ENCODE results near the gene ANO2. TPM values are rescaled to one million over a fixed set of nuclear protein-coding genes. Genes with fewer than 3 reads are reported as not detected.

ANO2 gene
- total RNA-seq (8.8 TPM), polyA plus RNA-seq (2.9 TPM)

DNA sequence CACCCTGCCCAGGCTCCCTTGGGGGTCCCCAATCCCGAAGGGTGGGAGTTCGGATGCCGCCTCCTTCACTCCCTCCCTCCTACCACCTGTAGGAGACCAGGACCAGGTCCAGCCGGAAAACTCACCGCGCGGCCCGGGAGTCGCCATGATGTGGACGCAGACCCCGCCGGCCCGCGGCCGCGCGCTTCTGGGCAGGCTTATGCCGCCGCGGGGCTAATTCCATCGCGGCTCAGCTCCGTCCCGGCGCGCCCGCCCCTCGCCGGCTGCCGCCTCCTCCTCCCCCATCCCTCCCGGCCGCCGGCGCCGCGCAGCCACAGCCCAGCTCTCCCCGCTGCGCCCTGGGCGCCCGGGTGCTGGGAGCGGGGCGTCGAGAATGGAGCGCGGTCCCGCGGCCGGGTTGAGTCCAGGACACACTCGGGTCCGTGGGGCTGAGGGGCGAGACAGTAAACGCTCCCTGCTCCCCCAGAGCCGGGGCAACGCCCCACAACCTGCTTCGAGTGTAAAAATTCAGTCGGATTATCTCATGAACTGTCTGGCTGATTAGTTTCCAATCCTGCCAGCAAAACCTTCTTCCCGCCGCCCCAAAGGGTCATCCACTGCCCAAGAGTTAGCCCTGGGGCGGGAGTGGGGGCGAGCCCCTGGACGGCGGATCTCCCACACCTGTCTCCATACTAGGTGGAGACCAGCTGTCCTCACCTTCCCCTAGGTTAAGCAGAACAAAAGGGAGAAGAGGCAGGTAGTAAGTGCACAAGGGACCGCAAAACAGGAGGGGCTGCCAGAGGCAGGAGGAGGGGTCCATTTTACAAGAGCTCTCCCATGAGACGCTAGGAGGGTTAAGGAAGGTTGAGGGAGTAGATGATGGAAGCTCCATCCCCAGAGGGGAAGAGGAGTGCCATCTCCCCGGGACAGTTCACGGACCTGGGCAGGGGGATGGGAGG, at the start of gene ANO2:
TSS of gene ANO2 (minus strand) at position 189 of the 938 bp plus-strand sequence. CDS start at position 147, 42 bp downstream.
- Histone ChIP-seq H3K4me3 (ENCODE audit: low read depth, low read length) (peak within 1 kb of the TSS; percentile 34), H3K4me1 (ENCODE audit: insufficient read depth) (no peaks in the 10 kb centered on the region), H3K27ac (ENCODE audit: low read depth) (no peak within 1 kb of the TSS), H3K36me3 (ENCODE audit: insufficient read depth) (no peaks in the 10 kb centered on the region)
- 9% methylated on average over 66 of the region's 66 CpGs for WGBS
- no peak for DNase-seq (ENCODE audit: extremely low spot score)

DNA sequence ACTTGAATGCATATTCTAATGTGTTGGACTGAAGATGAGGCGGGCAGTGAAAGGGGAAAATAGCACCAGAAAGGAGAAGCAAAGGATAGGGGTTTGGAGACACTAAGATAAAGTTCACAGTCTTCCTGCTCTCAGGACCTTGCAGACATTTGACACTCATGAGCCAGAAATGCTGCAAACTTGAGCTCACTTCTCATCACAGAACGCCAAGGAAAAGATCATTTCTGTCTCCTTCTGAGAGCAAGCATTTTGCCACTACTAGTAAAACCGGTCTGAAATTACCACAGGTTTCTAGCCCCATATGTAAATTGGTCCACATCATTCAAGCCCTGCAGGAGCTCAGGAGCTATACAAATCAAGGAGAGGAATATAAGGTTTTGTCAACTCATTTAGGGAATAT, 44.6 kb upstream of the ANO2 start:
- Histone ChIP-seq H3K36me3 (ENCODE audit: insufficient read depth) (no peaks in the 10 kb centered on the region), H3K27ac (ENCODE audit: low read depth) (no peak overlapping the region), H3K4me1 (ENCODE audit: insufficient read depth) (no peaks in the 10 kb centered on the region), H3K4me3 (ENCODE audit: low read depth, low read length) (no peak overlapping the region)
- WGBS = 86% methylated on average over 3 of the region's 3 CpGs
- DNase-seq (ENCODE audit: extremely low spot score) = no peak

DNA sequence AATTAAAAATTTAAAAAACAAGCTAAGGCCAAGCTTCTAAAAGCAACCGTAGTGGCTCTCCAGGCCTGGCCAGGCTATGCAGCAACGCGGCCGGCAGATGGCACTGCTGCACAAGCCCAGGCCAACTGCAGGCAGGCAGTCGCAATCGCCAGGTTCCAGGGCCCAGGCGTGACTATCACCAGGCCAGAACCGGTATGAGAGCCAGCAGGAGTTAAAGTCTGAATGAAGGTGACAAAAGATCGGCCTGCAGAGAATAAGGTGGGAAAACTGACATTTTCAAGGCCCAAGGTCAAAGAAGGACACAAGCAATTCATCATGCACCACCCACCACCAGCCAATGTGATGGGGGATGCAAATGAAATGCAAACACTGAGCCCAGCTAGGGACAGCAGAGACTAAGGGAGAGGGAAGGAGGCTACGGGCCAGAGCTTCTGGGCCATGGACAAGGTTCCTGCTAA, 43.6 kb upstream of the ANO2 start:
- Histone ChIP-seq H3K4me1 (ENCODE audit: insufficient read depth) (no peaks in the 10 kb centered on the region), H3K36me3 (ENCODE audit: insufficient read depth) (no peaks in the 10 kb centered on the region), H3K4me3 (ENCODE audit: low read depth, low read length) (no peak overlapping the region), H3K27ac (ENCODE audit: low read depth) (no peak overlapping the region)
- peak; percentile 15 for DNase-seq (ENCODE audit: extremely low spot score)
- WGBS = 3% methylated on average over 10 of the region's 10 CpGs

DNA sequence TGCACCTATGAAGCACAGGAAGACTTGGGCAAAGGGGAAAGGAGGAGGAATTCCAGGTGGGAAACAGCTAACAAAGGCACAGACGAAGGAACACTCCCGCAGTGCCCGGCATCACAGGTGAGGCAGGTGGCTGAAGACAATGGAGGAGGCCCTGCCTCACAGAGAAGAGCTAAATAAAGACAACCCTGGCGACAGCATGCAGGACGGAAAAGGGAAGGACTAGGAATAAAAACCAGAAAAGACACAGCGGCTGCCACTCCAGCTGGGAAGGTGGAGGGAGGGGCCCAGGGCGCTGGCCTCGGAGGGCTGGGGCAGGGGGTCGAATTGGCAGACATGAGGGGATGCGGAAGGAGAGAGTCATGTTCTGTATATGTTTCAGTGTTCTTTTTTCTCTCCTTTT, 43.0 kb upstream of the ANO2 start:
- 65% methylated on average over 10 of the region's 10 CpGs for WGBS
- Histone ChIP-seq H3K36me3 (ENCODE audit: insufficient read depth) (no peaks in the 10 kb centered on the region), H3K4me1 (ENCODE audit: insufficient read depth) (no peaks in the 10 kb centered on the region), H3K27ac (ENCODE audit: low read depth) (no peak overlapping the region), H3K4me3 (ENCODE audit: low read depth, low read length) (no peak overlapping the region)
- DNase-seq (ENCODE audit: extremely low spot score) = no peak

DNA sequence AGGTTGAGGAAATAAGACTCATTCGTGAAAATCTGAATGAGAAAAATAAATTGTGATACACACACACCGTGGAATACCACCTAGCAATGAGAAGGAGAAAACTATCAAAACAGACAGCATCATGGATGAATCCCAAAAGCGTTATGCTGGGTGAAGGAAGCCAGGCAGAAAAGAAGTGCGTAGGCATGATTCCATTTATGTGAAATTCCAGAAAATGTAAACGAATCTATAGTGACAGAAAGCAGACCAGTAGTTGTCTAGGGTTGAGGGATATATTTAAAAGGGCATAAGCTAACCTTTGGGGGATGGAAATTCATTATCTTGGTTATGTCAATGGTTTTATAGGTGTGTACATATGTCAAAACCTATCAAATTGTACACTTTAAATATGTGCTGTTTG, 42.5 kb upstream of the ANO2 start:
- Histone ChIP-seq H3K27ac (ENCODE audit: low read depth) (no peak overlapping the region), H3K4me1 (ENCODE audit: insufficient read depth) (no peaks in the 10 kb centered on the region), H3K36me3 (ENCODE audit: insufficient read depth) (no peaks in the 10 kb centered on the region), H3K4me3 (ENCODE audit: low read depth, low read length) (no peak overlapping the region)
- DNase-seq (ENCODE audit: extremely low spot score) = no peak
- 75% methylated on average over 5 of the region's 5 CpGs for WGBS

DNA sequence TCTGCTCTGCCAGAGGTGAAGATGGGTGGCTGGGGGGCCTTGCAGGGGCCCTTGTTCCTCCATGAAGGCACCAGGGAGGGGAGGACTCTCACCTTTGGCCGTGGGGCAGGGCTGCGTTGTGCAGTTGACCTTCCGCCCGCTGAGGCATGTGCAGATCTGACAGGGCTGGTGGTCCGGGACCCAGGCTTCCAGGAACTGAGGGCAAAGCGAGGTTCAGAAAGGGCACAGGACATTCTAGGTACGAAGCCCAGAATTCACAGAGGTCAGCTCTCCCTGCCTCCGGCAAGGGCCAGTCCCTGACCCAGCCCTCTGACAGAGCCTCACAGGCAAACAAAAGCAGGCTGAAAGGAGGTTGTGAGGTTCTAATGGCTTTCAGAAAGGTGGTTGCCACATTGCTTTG, 40.4 kb upstream of the ANO2 start:
- Histone ChIP-seq H3K4me3 (ENCODE audit: low read depth, low read length) (no peak overlapping the region), H3K27ac (ENCODE audit: low read depth) (no peak overlapping the region), H3K36me3 (ENCODE audit: insufficient read depth) (no peaks in the 10 kb centered on the region), H3K4me1 (ENCODE audit: insufficient read depth) (no peaks in the 10 kb centered on the region)
- WGBS = 79% methylated on average over 8 of the region's 8 CpGs
- no peak for DNase-seq (ENCODE audit: extremely low spot score)

DNA sequence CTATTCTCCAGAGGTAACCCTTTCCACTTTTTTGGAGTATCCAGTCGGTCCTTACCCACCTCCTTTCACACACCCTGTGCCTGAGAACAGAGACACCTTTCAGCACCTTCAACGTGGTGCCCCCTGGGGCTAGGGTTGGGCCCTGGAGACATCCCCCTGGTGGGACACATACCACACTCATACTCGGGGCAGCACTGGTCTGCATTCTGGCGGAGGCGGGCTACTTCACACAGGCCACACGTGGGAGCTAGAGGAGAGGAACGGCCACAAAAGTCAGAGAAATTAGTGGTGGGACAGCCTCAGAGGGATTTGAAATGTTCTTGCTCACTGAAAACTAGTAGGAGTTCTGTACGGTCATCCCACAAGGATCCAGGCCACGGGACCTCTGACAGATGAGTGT, 39.8 kb upstream of the ANO2 start:
- WGBS = 77% methylated on average over 9 of the region's 9 CpGs
- H3K36me3 ChIP-seq (ENCODE audit: insufficient read depth) = no peaks in the 10 kb centered on the region
- no peak overlapping the region for H3K4me3 ChIP-seq (ENCODE audit: low read depth, low read length)

DNA sequence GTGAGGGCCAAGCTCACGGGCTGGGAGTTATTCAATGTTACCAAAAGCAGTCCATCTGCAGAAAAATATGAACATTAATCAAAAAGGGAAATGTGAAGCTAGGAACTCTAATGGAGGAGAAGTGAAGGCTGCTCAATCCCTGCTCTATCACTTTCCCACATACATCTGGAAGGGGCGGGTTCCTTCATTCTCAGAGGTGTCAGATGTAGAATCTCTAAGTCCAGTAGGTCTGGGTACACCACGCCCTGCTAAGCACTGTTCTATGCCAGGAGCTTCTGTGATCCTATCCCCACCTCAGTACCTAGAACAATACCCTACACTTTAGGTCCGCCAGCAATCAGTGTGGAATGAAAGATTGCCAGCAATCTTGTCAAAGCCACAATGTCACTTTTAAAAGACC, 37.0 kb upstream of the ANO2 start:
- 85% methylated on average over 4 of the region's 4 CpGs for WGBS

More for the DNA sequence above, 39.8 kb upstream of the ANO2 start:
- DNase-seq (ENCODE audit: extremely low spot score) = no peak
- Histone ChIP-seq H3K4me1 (ENCODE audit: insufficient read depth) (no peaks in the 10 kb centered on the region), H3K27ac (ENCODE audit: low read depth) (no peak overlapping the region)

DNA sequence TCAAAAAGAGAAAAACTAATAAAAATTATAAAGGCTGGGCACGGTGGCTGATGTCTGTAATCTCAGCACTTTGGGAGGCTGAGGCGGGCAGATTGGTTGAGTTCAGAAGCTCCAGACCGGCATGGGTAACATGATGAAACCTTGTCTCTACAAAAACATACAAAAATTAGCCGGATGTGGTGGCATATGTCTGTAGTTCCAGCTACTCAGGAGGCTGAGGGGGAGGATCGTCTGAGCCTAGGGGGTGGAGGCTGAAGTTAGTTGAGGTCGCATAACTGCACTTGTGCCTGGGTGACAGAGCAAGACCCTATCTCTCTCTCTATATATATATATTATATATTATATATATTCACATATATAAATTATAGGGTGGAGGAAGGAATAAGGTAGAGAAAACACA, 32.5 kb upstream of the ANO2 start:
- DNase-seq (ENCODE audit: extremely low spot score) = no peak
- H3K4me3 ChIP-seq (ENCODE audit: low read depth, low read length) = no peak overlapping the region
- H3K4me1 ChIP-seq (ENCODE audit: insufficient read depth) = no peaks in the 10 kb centered on the region
- WGBS = 90% methylated on average over 6 of the region's 6 CpGs
- no peaks in the 10 kb centered on the region for H3K36me3 ChIP-seq (ENCODE audit: insufficient read depth)
- H3K27ac ChIP-seq (ENCODE audit: low read depth) = no peak overlapping the region

More for the DNA sequence above, 37.0 kb upstream of the ANO2 start:
- no peak for DNase-seq (ENCODE audit: extremely low spot score)
- Histone ChIP-seq H3K27ac (ENCODE audit: low read depth) (no peak overlapping the region), H3K4me1 (ENCODE audit: insufficient read depth) (no peaks in the 10 kb centered on the region), H3K4me3 (ENCODE audit: low read depth, low read length) (no peak overlapping the region), H3K36me3 (ENCODE audit: insufficient read depth) (no peaks in the 10 kb centered on the region)

DNA sequence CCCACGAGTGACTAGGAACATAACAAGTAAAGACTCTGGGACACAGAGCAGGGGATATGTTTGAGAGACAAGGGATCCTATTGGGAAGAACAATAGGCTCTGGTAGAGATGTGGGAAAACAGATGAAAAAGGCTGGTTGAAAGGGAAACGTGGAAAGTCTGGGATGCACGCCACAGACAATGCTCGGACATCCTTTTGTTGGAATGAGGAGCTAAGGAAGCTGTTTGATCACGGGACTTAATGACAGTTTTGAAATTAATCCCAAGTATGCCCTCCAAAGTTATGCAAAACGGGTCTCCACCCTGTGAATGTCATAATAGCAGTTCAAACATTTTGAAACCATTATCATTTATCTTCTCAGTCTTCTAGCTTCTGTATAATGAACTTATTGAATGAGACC, 31.7 kb upstream of the ANO2 start:
- Histone ChIP-seq H3K4me1 (ENCODE audit: insufficient read depth) (no peaks in the 10 kb centered on the region), H3K4me3 (ENCODE audit: low read depth, low read length) (no peak overlapping the region), H3K27ac (ENCODE audit: low read depth) (no peak overlapping the region), H3K36me3 (ENCODE audit: insufficient read depth) (no peaks in the 10 kb centered on the region)
- WGBS = 53% methylated on average over 6 of the region's 6 CpGs
- DNase-seq (ENCODE audit: extremely low spot score) = no peak

DNA sequence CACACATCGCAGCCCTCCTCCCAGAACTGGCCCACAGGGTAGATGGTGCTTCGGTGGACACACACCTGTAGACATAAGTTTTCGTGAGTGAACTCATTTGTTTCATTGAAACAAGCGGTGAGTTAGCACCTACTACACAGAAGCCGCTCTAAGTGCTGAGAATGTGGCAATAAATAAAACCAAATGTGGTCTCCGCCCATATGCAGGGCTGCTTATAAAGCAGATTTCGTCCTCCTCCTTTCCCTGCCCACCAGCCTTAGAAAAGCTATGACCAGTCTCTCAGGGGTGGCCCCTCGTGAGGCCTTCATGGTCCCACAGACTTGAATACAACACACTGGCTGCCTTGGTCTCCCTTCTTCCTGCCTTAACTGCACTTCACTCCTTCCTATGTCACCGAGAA, 31.1 kb upstream of the ANO2 start:
- 89% methylated on average over 9 of the region's 9 CpGs for WGBS

DNA sequence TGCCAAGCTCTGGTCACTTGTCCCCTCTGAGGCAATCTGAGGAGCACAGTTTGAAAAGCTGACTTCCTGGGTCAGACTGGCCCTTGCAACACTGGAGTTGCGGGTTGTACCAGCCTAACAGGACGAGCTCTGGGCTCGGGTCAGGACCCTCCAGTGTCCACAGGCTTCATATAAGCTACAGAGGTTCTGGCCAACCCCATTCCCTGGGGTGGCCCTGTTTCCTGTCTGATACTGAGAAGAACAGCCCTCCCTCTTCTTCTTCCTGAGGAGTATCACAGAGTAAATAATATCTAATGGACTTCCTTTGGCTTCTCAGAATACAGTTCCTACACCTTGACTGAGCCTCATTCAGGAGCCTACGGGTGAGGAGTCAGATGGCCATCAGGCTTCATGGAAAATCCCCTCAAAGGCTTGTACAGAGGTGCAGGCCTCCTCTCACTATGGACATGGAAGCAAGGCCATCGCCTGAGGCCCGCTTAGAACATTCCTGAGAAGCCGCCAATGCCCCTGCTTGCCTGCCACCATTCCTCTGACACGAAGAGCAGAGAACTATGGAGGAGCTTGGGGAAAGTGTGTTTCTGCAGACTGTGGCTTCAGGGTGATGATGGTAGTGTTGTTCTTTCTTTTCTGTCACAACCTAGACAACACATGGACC, 28.5 kb upstream of the ANO2 start:
- no peaks in the 10 kb centered on the region for H3K36me3 ChIP-seq (ENCODE audit: insufficient read depth)
- WGBS = 90% methylated on average over 8 of the region's 8 CpGs

More for the DNA sequence above, 31.1 kb upstream of the ANO2 start:
- Histone ChIP-seq H3K27ac (ENCODE audit: low read depth) (no peak overlapping the region), H3K36me3 (ENCODE audit: insufficient read depth) (no peaks in the 10 kb centered on the region), H3K4me1 (ENCODE audit: insufficient read depth) (no peaks in the 10 kb centered on the region), H3K4me3 (ENCODE audit: low read depth, low read length) (no peak overlapping the region)
- DNase-seq (ENCODE audit: extremely low spot score) = no peak

DNA sequence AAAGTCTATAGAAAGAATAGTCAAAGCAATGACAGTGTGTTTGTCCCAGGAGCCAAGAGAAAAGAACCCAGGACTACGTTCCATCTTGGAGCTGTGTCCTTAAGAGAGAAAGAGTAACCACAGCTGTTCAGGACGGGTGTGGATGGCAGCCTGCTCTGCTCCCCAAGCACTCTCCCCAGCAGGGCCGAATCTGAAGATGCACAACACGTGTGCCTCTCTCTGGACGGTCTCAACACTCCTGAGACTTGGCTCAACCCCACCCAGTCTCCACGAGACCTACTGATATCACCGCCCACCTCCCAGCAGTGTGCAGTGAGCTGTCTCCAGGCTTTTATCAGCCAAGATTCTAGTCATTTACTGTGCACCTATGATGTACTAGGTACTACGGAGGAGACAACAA, 27.3 kb upstream of the ANO2 start:
- DNase-seq (ENCODE audit: extremely low spot score) = no peak
- H3K4me1 ChIP-seq (ENCODE audit: insufficient read depth) = no peaks in the 10 kb centered on the region
- WGBS = 57% methylated on average over 8 of the region's 8 CpGs
- H3K36me3 ChIP-seq (ENCODE audit: insufficient read depth) = no peaks in the 10 kb centered on the region
- H3K27ac ChIP-seq (ENCODE audit: low read depth) = no peak overlapping the region
- H3K4me3 ChIP-seq (ENCODE audit: low read depth, low read length) = no peak overlapping the region

More for the DNA sequence above, 28.5 kb upstream of the ANO2 start:
- Histone ChIP-seq H3K4me1 (ENCODE audit: insufficient read depth) (no peaks in the 10 kb centered on the region), H3K27ac (ENCODE audit: low read depth) (no peak overlapping the region), H3K4me3 (ENCODE audit: low read depth, low read length) (no peak overlapping the region)
- DNase-seq (ENCODE audit: extremely low spot score) = no peak

Data from urinary bladder (tissue), 4 donors.